GM12878 (cell line): ENCODE data around the gene KBTBD13. TPM values are rescaled to one million over a fixed set of nuclear protein-coding genes. Genes with fewer than 3 reads are reported as not detected.

Source experiments
- ATAC-seq: fragments of 200-7000 bp; cut with Tn5 transposase; 3 replicates; pipeline ENCODE4 v1.9.1; 2020; ENCODE audit warnings: mild to moderate bottlenecking, moderate library complexity
- BruUV-seq: library from RNA; stranded (reverse); fragments of 400-500 nt; replicated peaks from 2 replicates; lab custom pipeline; 2021; lab: Mats Ljungman, UMichigan
- CTCF ChIA-PET: fragments of 300-600 bp; sonication (Branson Sonifier 250); formaldehyde crosslinking; extraction: SDS; loops from one replicate; lab custom pipeline; 2021; ENCODE audit warnings: inconsistent platforms; lab: Yijun Ruan, JAX
- POLR2A ChIA-PET: fragments of 350-600 bp; formaldehyde crosslinking; extraction: SDS; loops from one replicate; lab custom pipeline; 2021; ENCODE audit warnings: inconsistent platforms; lab: Charles Lee
- RAD21 ChIA-PET: fragments of 300-600 bp; sonication (Branson Sonifier 250); formaldehyde crosslinking; loops from one replicate; lab custom pipeline; 2023; ENCODE audit warnings: antibody characterized with exemption; ENCODE audit not compliant: unreplicated experiment; lab: Charles Lee
- SMC1A ChIA-PET: fragments of 300-600 bp; sonication (Branson Sonifier 250); formaldehyde crosslinking; loops from one replicate; lab custom pipeline; 2023; ENCODE audit not compliant: unreplicated experiment, uncharacterized antibody; lab: Charles Lee
- DNase-seq: peaks from one replicate; pipeline ENCODE4 v3.0.0-alpha.2; 2011; ENCODE audit warnings: low read depth, low spot score
- FAIRE-seq: peaks from 3 replicates; lab custom pipeline; 2011; peaks lifted over from hg19 to GRCh38; lab: Jason Lieb, UNC
- H2AFZ ChIP-seq: 2 replicates; pipeline ENCODE4 v1.6.0; 2011; ENCODE audit warnings: low read depth, low read length, control low read depth; ENCODE audit not compliant: control insufficient read depth
- H3K27ac ChIP-seq: 2 replicates; pipeline ENCODE4 v1.5.1; 2011; ENCODE audit warnings: control low read depth; ENCODE audit not compliant: control insufficient read depth, insufficient read depth
- H3K27me3 ChIP-seq, 2 experiments: replicated peaks in 1 of 2; 2 replicates each; pipeline versions ENCODE4 v1.6.0 to v1.6.1; 2011; ENCODE audit warnings: low read length in 1 of 2; ENCODE audit not compliant: control insufficient read depth in 2 of 2, insufficient read depth in 2 of 2
- H3K36me3 ChIP-seq, 2 experiments: 2 replicates each; pipeline ENCODE4 v1.5.1; 2011; ENCODE audit warnings: low read length in 1 of 2; ENCODE audit not compliant: control insufficient read depth in 2 of 2, insufficient read depth in 2 of 2
- H3K4me1 ChIP-seq: 2 replicates; pipeline ENCODE4 v1.6.1; 2011; ENCODE audit warnings: mild to moderate bottlenecking, low read length, moderate library complexity, mixed read lengths; ENCODE audit not compliant: control insufficient read depth, insufficient read depth
- H3K4me2 ChIP-seq: 2 replicates; pipeline ENCODE4 v1.6.0; 2011; ENCODE audit warnings: control low read depth; ENCODE audit not compliant: control insufficient read depth, insufficient read depth
- H3K4me3 ChIP-seq: fragments of 200-600 bp; sonication (generic); 2 replicates; pipeline ENCODE4 v1.5.1; 2016
- H3K79me2 ChIP-seq: 2 replicates; pipeline ENCODE4 v1.6.0; 2011; ENCODE audit warnings: low read length; ENCODE audit not compliant: control insufficient read depth, insufficient read depth
- H3K9ac ChIP-seq: 2 replicates; pipeline ENCODE4 v1.8.0; 2011; ENCODE audit warnings: low read length, control low read depth, mixed read lengths; ENCODE audit not compliant: control insufficient read depth, insufficient read depth
- H3K9me3 ChIP-seq: replicated peaks from 3 replicates; pipeline ENCODE4 v1.5.1; 2011; ENCODE audit warnings: mild to moderate bottlenecking, low read length; ENCODE audit not compliant: control insufficient read depth, insufficient read depth
- H4K20me1 ChIP-seq: 2 replicates; pipeline ENCODE4 v1.6.0; 2011; ENCODE audit not compliant: control insufficient read depth, insufficient read depth
- CTCF ChIP-seq, 3 experiments: IDR thresholded peaks in 2 of 3; conservative IDR thresholded peaks in 1 of 3; 2 replicates each; pipeline ENCODE4 v1.5.1; 2011; ENCODE audit warnings: low read depth in 3 of 3, low read length in 3 of 3, mild to moderate bottlenecking in 3 of 3, control low read depth in 2 of 3, moderate library complexity in 2 of 3, inconsistent platforms in 1 of 3, mixed read lengths in 1 of 3; ENCODE audit not compliant: control insufficient read depth in 2 of 3, insufficient read depth in 1 of 3; ENCODE audit errors: extremely low read depth in 1 of 3
- NKRF ChIP-seq: fragments of 450-650 bp; conservative IDR thresholded peaks from 2 replicates; pipeline ENCODE4 v1.6.1; 2017; ENCODE audit warnings: mild to moderate bottlenecking, moderate library complexity
- WGBS: methylation state at CpG from one replicate; pipeline ENCODE4 v1.1.6; 2016; ENCODE audit warnings: low lambda C conversion rate; ENCODE audit not compliant: insufficient replicate concordance, insufficient coverage; ENCODE audit errors: missing lambda C conversion rate; 5-methylcytosine and 5-hydroxymethylcytosine counted together
- in situ Hi-C: fragments of 300-500 bp; cut with MboI; formaldehyde crosslinking; loops from 9 replicates; pipeline ENCODE4 v1.14.3; 2018; ENCODE audit warnings: mixed read lengths
- intact Hi-C: fragments of 100-400 bp; cut with micrococcal nuclease; formaldehyde crosslinking; loops from one replicate; pipeline ENCODE4 v1.14.2; 2022; ENCODE audit not compliant: unreplicated experiment
- polyA plus RNA-seq, 11 experiments: library from polyadenylated mRNA; depleted of rRNA in 4 of 11; unstranded in 6 of 11; stranded (reverse) in 5 of 11; fragments of >200 nt; fragmentation: Nextera tagmentation in 4 of 11; fragmentation: Illumina TruSeq in 1 of 11; extraction: Ambion mirVana in 4 of 11; extraction: Trizol in 1 of 11; gene quantifications; 1 replicate in 1 of 11; 2 replicates in 10 of 11; pipeline versions ENCODE4 v1.2.1 to v1.2.3, GENCODE V29; 2011 to 2016; ENCODE audit warnings: inconsistent platforms in 2 of 11, missing spikeins in 2 of 11, low read depth in 1 of 11
- total RNA-seq, 4 experiments: library from RNA; depleted of rRNA in 3 of 4; stranded (reverse); fragments of >200 nt in 3 of 4; fragmentation: Illumina TruSeq in 1 of 4; extraction: Trizol in 1 of 4; gene quantifications; 2 replicates each; pipeline versions ENCODE4 v1.2.1 to v1.2.3, GENCODE V29; 2013 to 2021

The KBTBD13 gene
- total and polyA plus RNA-seq, 10 of the 15 experiments (the other 5 are each of a cell fraction or from before 2014, with no cell fraction given), result 0.06 TPM; not detected in 9

GRCh38 chr15:65086680-65087111, 10.2 kb downstream of the KBTBD13 start:
- intact Hi-C loops, result loop anchor here (10.0 kb wide), 1 partner anchor 352 kb away; no protein-coding TSS in a partner anchor

More at GRCh38 chr15:65086680-65087111, 10.2 kb downstream of the KBTBD13 start:
- Histone ChIP-seq H2AFZ (no peak overlapping the region), H3K27ac (no peak overlapping the region), H3K27me3 (peaks cover 0 to 6% of the 10 kb centered on the region in 2 experiments; a peak in 1 of 4 replicates), H3K4me1 (no peaks in the 10 kb centered on the region), H3K4me2 (no peak overlapping the region), H3K9me3 (no peaks in the 10 kb centered on the region), H4K20me1 (no peaks in the 10 kb centered on the region), H3K9ac (no peak overlapping the region), H3K4me3 (no peak overlapping the region), H3K79me2 (no peaks in the 10 kb centered on the region), H3K36me3 (no peaks in the 10 kb centered on the region)
- CTCF ChIA-PET, result interaction anchor here (0.8 to 2.6 kb wide), 9 partner anchors 15 to 356 kb away, joined by 3 to 8 read pairs (median 4); no protein-coding TSS in a partner anchor
- 17% methylated on average over 6 of the region's 6 CpGs for WGBS
- FAIRE-seq, result no peak
- TF ChIP-seq CTCF (IDR thresholded peaks at IDR 0.05 in 2 of 3, conservative IDR thresholded peaks at IDR 0.05 in 1 of 3; ENCODE audit: control insufficient read depth in 2 of 3, extremely low read depth in 1 of 3, insufficient read depth in 1 of 3, low read depth in 3 of 3, low read length in 3 of 3), result peak in 1 of 3 experiments; percentile 26; a peak in 2 of 6 replicates
- no peak for TF ChIP-seq NKRF
- RAD21 ChIA-PET, result interaction anchor here (0.7 to 1.6 kb wide), 3 partner anchors 24 to 355 kb away, joined by 3 to 4 read pairs (median 3); no protein-coding TSS in a partner anchor
- SMC1A ChIA-PET, result interaction anchor here (1.1 to 1.8 kb wide), 2 partner anchors 31 to 33 kb away, joined by 4 to 7 read pairs; no protein-coding TSS in a partner anchor
- in situ Hi-C loops, result no loop called here
- peak; percentile 64 for ATAC-seq
- no peak for DNase-seq
- POLR2A ChIA-PET, result no interaction called here
- BruUV-seq, result no TSS peak
